Stimulated activated CD8-positive, alpha-beta memory T cell treated with anti-CD3 and anti-CD28 coated beads, Interleukin-15, amount 100 ng/mL, for 1 hour (primary cell): ENCODE data around the gene GAREM2.

Experiments
- DNase-seq: peaks from one replicate; pipeline ENCODE4 v3.0.0-alpha.2; 2020; ENCODE audit warnings: low read depth

GAREM2 gene

GRCh38 chr2:26169681-26170414, 3.0 kb upstream of the GAREM2 start:
- no peak for DNase-seq

GRCh38 chr2:26170795-26171194, 2.1 kb upstream of the GAREM2 start:
- no peak for DNase-seq

GRCh38 chr2:26172189-26172870, 558 bp upstream of the GAREM2 start:
- no peak for DNase-seq

GRCh38 chr2:26173776-26174482, 1.0 kb downstream of the GAREM2 start:
- no peak for DNase-seq

GRCh38 chr2:26174691-26175465, 2.0 kb downstream of the GAREM2 start:
- DNase-seq: no peak

- no peak for DNase-seq
Observed at GRCh38 chr2:26175466-26176278, 2.8 kb downstream of the GAREM2 start.

GRCh38 chr2:26176279-26176615, 3.4 kb downstream of the GAREM2 start:
- no peak for DNase-seq

- no peak for DNase-seq
Observed at GRCh38 chr2:26177122-26177521, 4.2 kb downstream of the GAREM2 start.

- no peak for DNase-seq
Observed at GRCh38 chr2:26178246-26178645, 5.4 kb downstream of the GAREM2 start.

- no peak for DNase-seq
Observed at GRCh38 chr2:26178746-26179436, 6.0 kb downstream of the GAREM2 start.

- no peak for DNase-seq
Observed at GRCh38 chr2:26179446-26179913, 6.6 kb downstream of the GAREM2 start.

GRCh38 chr2:26182441-26182840, 9.6 kb downstream of the GAREM2 start:
- DNase-seq: no peak

GRCh38 chr2:26182887-26183630, 10.2 kb downstream of the GAREM2 start:
- DNase-seq: no peak

GRCh38 chr2:26184121-26184520, 11.2 kb downstream of the GAREM2 start:
- DNase-seq: no peak

GRCh38 chr2:26184555-26185303, 11.8 kb downstream of the GAREM2 start:
- peak; percentile 61 for DNase-seq

GRCh38 chr2:26185304-26185928, 12.5 kb downstream of the GAREM2 start:
- DNase-seq: no peak

GRCh38 chr2:26185954-26186770, 13.3 kb downstream of the GAREM2 start:
- no peak for DNase-seq

- DNase-seq: no peak
Observed at GRCh38 chr2:26187114-26187513, 14.2 kb downstream of the GAREM2 start.
